Astrocyte of the spinal cord (primary cell): ENCODE results near the gene PPP1R12B.

Experiments used
- DNase-seq: peaks from one replicate; pipeline ENCODE4 v3.0.0; 2011; ENCODE audit warnings: low read depth, low spot score
- H3K4me3 ChIP-seq: 2 replicates; pipeline ENCODE4 v1.5.1; 2011; ENCODE audit warnings: low read depth, mild to moderate bottlenecking, low read length, moderate library complexity
- CTCF ChIP-seq: IDR thresholded peaks from 2 replicates; pipeline ENCODE4 v1.5.1; 2012; ENCODE audit warnings: low read depth, mild to moderate bottlenecking, low read length, inconsistent platforms
- in situ Hi-C: cut with HindIII; loops from 2 replicates; pipeline ENCODE4 v1.10.0; 2017; ENCODE audit warnings: low sequenced_read_pairs

Gene PPP1R12B

GRCh38 chr1:202642212-202642611 lies 293.7 kb downstream of the PPP1R12B start:
- in situ Hi-C loops: no loop called here

More at GRCh38 chr1:202642212-202642611, 293.7 kb downstream of the PPP1R12B start:
- DNase-seq: no peak
- no peak overlapping the region for H3K4me3 ChIP-seq
- TF ChIP-seq CTCF: no peak
